Peyer's patch (tissue), 4 donors: Measurements from ENCODE around the gene HARBI1. TPM values are rescaled to one million over a fixed set of nuclear protein-coding genes. Genes with fewer than 3 reads are reported as not detected.
A peak's percentile ranks its signal among the peaks of the same experiment; 100 is the strongest.

Source experiments
- DNase-seq, 3 donors: peaks; one replicate each; pipeline ENCODE4 v3.0.0-alpha.2; 2017 to 2019
- H3K27ac ChIP-seq, 4 donors: fragments of 200-600 bp; sonication (generic); one replicate each; pipeline ENCODE4 v1.5.1; 2016 to 2019
- H3K27me3 ChIP-seq, 2 donors: fragments of 200-600 bp; sonication (generic); one replicate each; pipeline ENCODE4 v1.5.1; 2019
- H3K36me3 ChIP-seq, 3 donors: fragments of 200-600 bp; sonication (generic); one replicate each; pipeline ENCODE4 v1.5.1; 2016 to 2019
- H3K4me1 ChIP-seq, 4 donors: fragments of 200-600 bp; sonication (generic); one replicate each; pipeline ENCODE4 v1.5.1; 2016 to 2019
- H3K4me3 ChIP-seq, 4 donors: fragments of 200-600 bp; sonication (generic); 1 replicate in 3 of 4; 2 replicates in 1 of 4; pipeline ENCODE4 v1.5.1; 2016 to 2019; ENCODE audit warnings: mild to moderate bottlenecking in 1 of 4
- H3K9me3 ChIP-seq, 4 donors: fragments of 200-600 bp; sonication (generic); one replicate each; pipeline ENCODE4 v1.5.1; 2016 to 2019; ENCODE audit warnings: mild to moderate bottlenecking in 1 of 4
- CTCF ChIP-seq, 6 experiments: fragments of 450-650 bp in 4 of 6; fragments of 200-600 bp in 2 of 6; sonication (generic) in 1 of 6; IDR thresholded peaks; one replicate each; pipeline ENCODE4 v1.5.1; 2017 to 2019; ENCODE audit warnings: antibody characterized with exemption in 6 of 6, mild to moderate bottlenecking in 3 of 6, moderate library complexity in 1 of 6
- POLR2A ChIP-seq, 2 donors: fragments of 450-650 bp; IDR thresholded peaks; one replicate each; pipeline ENCODE4 v1.5.1; 2017; ENCODE audit warnings: antibody characterized with exemption in 2 of 2, mild to moderate bottlenecking in 2 of 2, moderate library complexity in 2 of 2
- total RNA-seq, 4 donors: library from RNA; depleted of rRNA; stranded (reverse); fragments of >200 nt; gene quantifications; one replicate each; pipeline ENCODE4 v1.1.0, GENCODE V29; 2016

Gene HARBI1
- total RNA-seq, 4 donors from 2014 or later, result 3.3 to 4.4 (median 4.1) TPM

- Histone ChIP-seq H3K36me3 (no peaks in the 10 kb centered on the region), H3K4me3 (no peak overlapping the region), H3K27me3 (no peaks in the 10 kb centered on the region), H3K9me3 (no peaks in the 10 kb centered on the region), H3K4me1 (no peaks in the 10 kb centered on the region), H3K27ac (peak overlapping the region in 1 of 4 donors; percentile 22)
- TF ChIP-seq POLR2A (IDR thresholded peaks at IDR 0.05) (no peak), CTCF (IDR thresholded peaks at IDR 0.05) (no peak)
- DNase-seq, result no peak
Measured at GRCh38 chr11:46600194-46600960, 16.6 kb downstream of the HARBI1 start.

- no peak for TF ChIP-seq CTCF (IDR thresholded peaks at IDR 0.05)
- TF ChIP-seq POLR2A (IDR thresholded peaks at IDR 0.05), result no peak
- no peak overlapping the region for H3K4me3 ChIP-seq
- DNase-seq, result no peak
- peak overlapping the region in 1 of 4 donors; percentile 22 for H3K27ac ChIP-seq
- H3K27me3 ChIP-seq, result no peaks in the 10 kb centered on the region
- H3K4me1 ChIP-seq, result no peaks in the 10 kb centered on the region
- H3K36me3 ChIP-seq, result no peaks in the 10 kb centered on the region
- no peaks in the 10 kb centered on the region for H3K9me3 ChIP-seq
Measured at GRCh38 chr11:46599340-46600193, 17.5 kb downstream of the HARBI1 start.

- Histone ChIP-seq H3K27me3 (no peaks in the 10 kb centered on the region), H3K36me3 (no peaks in the 10 kb centered on the region), H3K9me3 (no peaks in the 10 kb centered on the region), H3K4me1 (peaks cover 0 to 2% (median 0%) of the 10 kb centered on the region in 4 donors), H3K4me3 (no peak overlapping the region), H3K27ac (no peak overlapping the region)
- no peak for DNase-seq
- TF ChIP-seq POLR2A (IDR thresholded peaks at IDR 0.05), result no peak
- no peak for TF ChIP-seq CTCF (IDR thresholded peaks at IDR 0.05)
Measured at GRCh38 chr11:46597609-46598219, 19.3 kb downstream of the HARBI1 start.

GRCh38 chr11:46597155-46597554 is 19.9 kb downstream of the HARBI1 start:
- Histone ChIP-seq H3K4me3 (no peak overlapping the region), H3K27me3 (no peaks in the 10 kb centered on the region), H3K4me1 (peaks cover 0 to 7% (median 2%) of the 10 kb centered on the region in 4 donors), H3K36me3 (no peaks in the 10 kb centered on the region), H3K27ac (no peak overlapping the region), H3K9me3 (no peaks in the 10 kb centered on the region)
- no peak for DNase-seq
- TF ChIP-seq CTCF (IDR thresholded peaks at IDR 0.05), result no peak
- no peak for TF ChIP-seq POLR2A (IDR thresholded peaks at IDR 0.05)

GRCh38 chr11:46594785-46595184 is 22.2 kb downstream of the HARBI1 start:
- no peak for TF ChIP-seq CTCF (IDR thresholded peaks at IDR 0.05)
- no peak for TF ChIP-seq POLR2A (IDR thresholded peaks at IDR 0.05)
- no peaks in the 10 kb centered on the region for H3K27me3 ChIP-seq
- peaks cover 0 to 31% (median 4%) of the 10 kb centered on the region in 4 donors for H3K4me1 ChIP-seq
- H3K27ac ChIP-seq, result no peak overlapping the region
- H3K9me3 ChIP-seq, result no peaks in the 10 kb centered on the region
- DNase-seq, result no peak
- H3K4me3 ChIP-seq, result peak overlapping the region in 1 of 4 donors; percentile 67
- no peaks in the 10 kb centered on the region for H3K36me3 ChIP-seq
